Thyroid gland (tissue), 4 donors: ENCODE data around the gene RNF40.

Experiments used
- POLR2A ChIP-seq, 2 donors: fragments of 450-650 bp; IDR thresholded peaks; one replicate each; pipeline ENCODE4 v1.6.1; 2017; ENCODE audit warnings: antibody characterized with exemption in 2 of 2, mild to moderate bottlenecking in 2 of 2, moderate library complexity in 1 of 2
- TF ChIP-seq, protein P1 (sequence below), 6 experiments: fragments of 200-600 bp in 3 of 6; fragments of 450-650 bp in 3 of 6; sonication (generic) in 3 of 6; IDR thresholded peaks; one replicate each; pipeline ENCODE4 v1.5.1; 2016 to 2019; ENCODE audit warnings: antibody characterized with exemption in 6 of 6, mild to moderate bottlenecking in 2 of 6, inconsistent platforms in 1 of 6, moderate library complexity in 1 of 6

- TF ChIP-seq, protein P1, sequence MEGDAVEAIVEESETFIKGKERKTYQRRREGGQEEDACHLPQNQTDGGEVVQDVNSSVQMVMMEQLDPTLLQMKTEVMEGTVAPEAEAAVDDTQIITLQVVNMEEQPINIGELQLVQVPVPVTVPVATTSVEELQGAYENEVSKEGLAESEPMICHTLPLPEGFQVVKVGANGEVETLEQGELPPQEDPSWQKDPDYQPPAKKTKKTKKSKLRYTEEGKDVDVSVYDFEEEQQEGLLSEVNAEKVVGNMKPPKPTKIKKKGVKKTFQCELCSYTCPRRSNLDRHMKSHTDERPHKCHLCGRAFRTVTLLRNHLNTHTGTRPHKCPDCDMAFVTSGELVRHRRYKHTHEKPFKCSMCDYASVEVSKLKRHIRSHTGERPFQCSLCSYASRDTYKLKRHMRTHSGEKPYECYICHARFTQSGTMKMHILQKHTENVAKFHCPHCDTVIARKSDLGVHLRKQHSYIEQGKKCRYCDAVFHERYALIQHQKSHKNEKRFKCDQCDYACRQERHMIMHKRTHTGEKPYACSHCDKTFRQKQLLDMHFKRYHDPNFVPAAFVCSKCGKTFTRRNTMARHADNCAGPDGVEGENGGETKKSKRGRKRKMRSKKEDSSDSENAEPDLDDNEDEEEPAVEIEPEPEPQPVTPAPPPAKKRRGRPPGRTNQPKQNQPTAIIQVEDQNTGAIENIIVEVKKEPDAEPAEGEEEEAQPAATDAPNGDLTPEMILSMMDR (IDR thresholded peaks at IDR 0.05) = no peak
- no peak for TF ChIP-seq POLR2A (IDR thresholded peaks at IDR 0.05)
Measured at GRCh38 chr16:30756781-30757100, 5.4 kb upstream of the RNF40 start.
